Measurements from ENCODE around the gene ARHGAP4. TPM values are rescaled to one million over a fixed set of nuclear protein-coding genes. Genes with fewer than 3 reads are reported as not detected.

ARHGAP4 gene
- total RNA-seq, 1 donor from 2014 or later: 72.2 TPM

- peaks cover 21% of the 10 kb centered on the region for H3K4me1 Mint-ChIP-seq (ENCODE audit: unreplicated experiment)
- no peaks in the 10 kb centered on the region for H3K36me3 Mint-ChIP-seq (ENCODE audit: low read depth, unreplicated experiment)
- peaks cover 5% of the 10 kb centered on the region for H3K27me3 Mint-ChIP-seq (ENCODE audit: unreplicated experiment)
- no peak for TF ChIP-seq CTCF (IDR thresholded peaks at IDR 0.05; ENCODE audit: unreplicated experiment)
- H3K27ac Mint-ChIP-seq (ENCODE audit: unreplicated experiment): no peak overlapping the region
- no peak for DNase-seq (ENCODE audit: low spot score)
- no peaks in the 10 kb centered on the region for H3K9me3 Mint-ChIP-seq (ENCODE audit: unreplicated experiment)
- no peak overlapping the region for H3K4me3 Mint-ChIP-seq (ENCODE audit: unreplicated experiment)
Measured at GRCh38 chrX:153906126-153906917, 19.7 kb downstream of the ARHGAP4 start.

- Mint-ChIP-seq H3K4me1 (ENCODE audit: unreplicated experiment) (peaks cover 26% of the 10 kb centered on the region), H3K4me3 (ENCODE audit: unreplicated experiment) (no peak overlapping the region), H3K27ac (ENCODE audit: unreplicated experiment) (no peak overlapping the region), H3K27me3 (ENCODE audit: unreplicated experiment) (peaks cover 7% of the 10 kb centered on the region), H3K9me3 (ENCODE audit: unreplicated experiment) (no peaks in the 10 kb centered on the region), H3K36me3 (ENCODE audit: low read depth, unreplicated experiment) (no peaks in the 10 kb centered on the region)
- no peak for TF ChIP-seq CTCF (IDR thresholded peaks at IDR 0.05; ENCODE audit: unreplicated experiment)
- DNase-seq (ENCODE audit: low spot score): no peak
Measured at GRCh38 chrX:153905481-153906095, 20.5 kb downstream of the ARHGAP4 start.

GRCh38 chrX:153903991-153904957 is 21.8 kb downstream of the ARHGAP4 start, which contains the start of gene AVPR2:
Gene AVPR2 (plus strand): TSS chrX:153904673. CDS start chrX:153905146, 473 bp downstream.
- no peak for TF ChIP-seq CTCF (IDR thresholded peaks at IDR 0.05; ENCODE audit: unreplicated experiment)
- Mint-ChIP-seq H3K4me3 (ENCODE audit: unreplicated experiment) (no peak within 1 kb of the TSS), H3K27me3 (ENCODE audit: unreplicated experiment) (peaks cover 8% of the 10 kb centered on the region), H3K4me1 (ENCODE audit: unreplicated experiment) (peaks cover 27% of the 10 kb centered on the region), H3K9me3 (ENCODE audit: unreplicated experiment) (no peaks in the 10 kb centered on the region), H3K36me3 (ENCODE audit: low read depth, unreplicated experiment) (no peaks in the 10 kb centered on the region), H3K27ac (ENCODE audit: unreplicated experiment) (peak within 1 kb of the TSS; percentile 70)
- DNase-seq (ENCODE audit: low spot score): no peak

GRCh38 chrX:153903238-153903980 is 22.7 kb downstream of the ARHGAP4 start:
- Mint-ChIP-seq H3K36me3 (ENCODE audit: low read depth, unreplicated experiment) (no peaks in the 10 kb centered on the region), H3K4me1 (ENCODE audit: unreplicated experiment) (peaks cover 27% of the 10 kb centered on the region), H3K4me3 (ENCODE audit: unreplicated experiment) (no peak overlapping the region), H3K27ac (ENCODE audit: unreplicated experiment) (peak overlapping the region; percentile 70), H3K27me3 (ENCODE audit: unreplicated experiment) (peaks cover 8% of the 10 kb centered on the region), H3K9me3 (ENCODE audit: unreplicated experiment) (no peaks in the 10 kb centered on the region)
- TF ChIP-seq CTCF (IDR thresholded peaks at IDR 0.05; ENCODE audit: unreplicated experiment): no peak
- DNase-seq (ENCODE audit: low spot score): no peak
